Activated T-helper 9 cell treated with anti-CD3 and anti-CD28 coated beads, Interleukin-2, amount 50 U/mL, for 16 hours (primary cell): ENCODE measurements around the gene PLCB1.

Experiments
- DNase-seq: peaks from one replicate; pipeline ENCODE4 v3.0.0-alpha.2; 2020; ENCODE audit warnings: low read depth

The PLCB1 gene

DNA sequence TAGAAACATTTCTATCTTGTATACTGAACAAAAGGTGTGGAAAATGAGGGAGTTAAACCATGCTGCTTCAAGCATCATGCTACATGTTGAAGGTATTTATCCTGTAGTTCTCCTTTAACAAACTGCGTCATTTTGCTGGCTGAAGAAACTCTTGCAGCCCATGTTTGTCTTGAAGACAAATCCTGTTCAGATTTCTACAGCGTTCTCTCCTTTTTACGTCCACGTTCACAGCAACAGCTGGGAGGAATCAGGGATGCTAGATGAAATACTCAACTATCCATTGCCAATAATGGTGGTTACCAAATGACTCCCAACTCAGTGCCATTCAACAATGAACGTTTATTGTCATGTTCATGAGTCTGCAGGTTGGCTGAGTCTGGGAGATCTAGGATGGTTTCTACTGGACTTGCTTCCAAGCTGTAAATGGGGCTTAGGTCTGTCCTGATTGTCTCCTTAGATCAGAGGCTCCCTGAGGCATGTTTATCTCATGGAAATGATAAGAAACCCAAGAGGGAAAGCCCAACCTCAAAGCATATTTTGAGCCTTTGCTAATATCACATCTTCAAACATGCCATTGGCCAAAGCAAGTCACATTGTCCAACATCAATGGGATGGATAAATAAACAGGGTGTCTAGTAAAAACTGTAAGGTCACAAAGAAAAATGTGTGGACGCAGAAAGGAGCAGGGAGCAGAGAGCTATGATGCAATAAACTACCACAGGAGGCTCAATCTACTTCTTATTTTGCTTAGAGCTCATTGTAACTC, 2.7 kb upstream of the PLCB1 start:
- no peak for DNase-seq

DNA sequence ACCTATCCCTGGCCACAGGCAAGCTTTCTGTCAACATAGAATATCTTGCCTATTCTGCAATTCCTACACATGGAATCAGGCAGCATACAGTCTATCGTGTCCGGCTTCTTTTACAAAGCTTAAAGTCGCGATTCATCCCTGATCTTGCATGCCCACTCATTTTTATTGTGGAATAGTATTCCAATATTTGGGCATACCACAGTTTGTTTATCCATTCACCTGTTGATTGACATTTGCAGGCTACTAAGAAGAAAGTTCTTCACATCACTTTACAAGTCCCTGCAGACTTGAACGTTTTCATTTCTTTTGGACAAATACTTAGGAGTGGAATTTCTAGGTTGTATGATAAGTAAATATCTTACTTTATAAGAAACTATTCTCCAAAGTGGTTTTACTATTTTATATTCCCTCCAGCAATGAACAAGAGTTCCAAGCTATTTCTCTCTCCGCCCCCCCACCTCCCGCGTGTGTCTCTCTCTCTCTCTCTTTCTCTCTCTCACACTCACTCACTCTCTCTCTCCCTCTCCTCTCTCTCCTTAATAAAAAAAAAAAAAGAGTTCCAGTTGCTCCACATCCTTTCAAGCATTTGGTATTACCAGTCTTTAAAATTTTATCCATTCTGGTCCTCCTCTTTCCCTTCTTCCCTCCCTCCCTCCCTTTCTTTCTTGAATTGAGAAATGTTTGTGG, 1.1 kb upstream of the PLCB1 start:
- no peak for DNase-seq

GRCh38 chr20:8132484-8133309, 631 bp downstream of the PLCB1 start:
- DNase-seq = peak; percentile 12

DNA sequence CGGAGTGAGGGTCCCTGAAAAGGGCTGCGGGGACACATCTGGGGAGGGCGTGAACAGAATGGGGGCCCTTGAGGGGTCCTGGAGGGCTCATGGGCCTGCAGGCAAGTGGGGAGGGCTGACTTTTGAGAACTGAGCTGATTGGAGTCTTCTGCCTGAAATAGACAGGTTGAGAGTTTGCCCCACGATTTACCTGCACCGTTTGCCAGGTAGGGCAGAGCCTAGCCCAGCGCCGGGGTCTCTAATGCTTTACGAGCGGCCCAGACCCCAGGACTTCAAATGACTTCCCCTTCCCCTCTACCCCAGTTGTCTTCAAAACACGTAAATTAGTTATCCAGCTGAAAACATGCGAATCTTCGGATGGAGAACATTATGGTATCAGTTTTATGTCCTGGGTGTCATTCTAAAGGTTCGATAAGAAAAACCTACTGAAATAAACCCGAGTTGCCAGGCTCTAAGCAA, 1.3 kb downstream of the PLCB1 start:
- no peak for DNase-seq

DNA sequence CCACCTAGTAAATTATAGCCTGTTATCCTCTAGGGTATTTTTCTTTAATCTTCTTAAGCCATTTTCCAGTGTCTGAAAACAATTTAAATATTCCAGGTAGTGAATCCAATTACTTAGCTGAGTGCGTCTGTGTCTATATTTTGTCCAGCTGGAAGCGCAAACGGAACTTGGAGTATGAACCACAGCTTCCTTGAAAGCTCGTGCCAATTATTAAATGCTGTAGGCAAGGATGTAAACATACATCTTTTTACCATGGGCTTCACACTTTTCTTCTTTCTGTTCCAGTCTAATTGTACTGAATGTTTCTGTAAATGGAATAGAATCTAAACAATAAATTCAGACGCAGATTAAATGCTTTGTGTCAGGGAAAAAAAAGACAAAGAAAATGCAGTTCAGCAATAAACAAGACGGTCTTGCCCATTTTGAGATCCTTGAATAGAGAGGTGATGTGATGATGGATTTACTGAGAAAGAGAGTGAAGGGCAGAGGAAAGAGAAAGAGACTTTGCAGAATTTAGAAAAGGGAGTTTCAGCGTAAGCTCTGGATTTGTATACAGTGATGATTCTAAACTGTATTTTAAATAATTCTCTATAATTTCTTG, 1.9 kb downstream of the PLCB1 start:
- no peak for DNase-seq

GRCh38 chr20:8139899-8140298, 7.8 kb downstream of the PLCB1 start:
- no peak for DNase-seq

DNA sequence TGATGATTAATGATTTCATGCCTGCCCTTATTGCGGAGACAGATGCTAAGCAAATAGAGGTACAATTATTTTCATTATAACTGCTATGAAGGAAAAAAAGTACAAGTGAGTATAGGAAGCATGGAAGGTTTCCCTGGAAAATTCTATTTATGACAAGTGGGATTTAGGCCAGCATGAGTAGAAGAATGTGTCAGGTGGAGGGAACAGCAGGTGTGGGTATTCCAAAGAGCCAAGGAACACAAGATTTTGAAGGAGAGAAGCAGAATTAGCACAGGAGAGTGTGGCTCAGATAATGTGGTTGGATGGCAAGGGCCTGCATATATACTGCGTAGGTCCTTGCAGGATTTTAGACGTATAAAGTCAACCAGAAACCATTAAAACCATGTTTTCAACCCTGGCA, 11.4 kb downstream of the PLCB1 start:
- DNase-seq = no peak

DNA sequence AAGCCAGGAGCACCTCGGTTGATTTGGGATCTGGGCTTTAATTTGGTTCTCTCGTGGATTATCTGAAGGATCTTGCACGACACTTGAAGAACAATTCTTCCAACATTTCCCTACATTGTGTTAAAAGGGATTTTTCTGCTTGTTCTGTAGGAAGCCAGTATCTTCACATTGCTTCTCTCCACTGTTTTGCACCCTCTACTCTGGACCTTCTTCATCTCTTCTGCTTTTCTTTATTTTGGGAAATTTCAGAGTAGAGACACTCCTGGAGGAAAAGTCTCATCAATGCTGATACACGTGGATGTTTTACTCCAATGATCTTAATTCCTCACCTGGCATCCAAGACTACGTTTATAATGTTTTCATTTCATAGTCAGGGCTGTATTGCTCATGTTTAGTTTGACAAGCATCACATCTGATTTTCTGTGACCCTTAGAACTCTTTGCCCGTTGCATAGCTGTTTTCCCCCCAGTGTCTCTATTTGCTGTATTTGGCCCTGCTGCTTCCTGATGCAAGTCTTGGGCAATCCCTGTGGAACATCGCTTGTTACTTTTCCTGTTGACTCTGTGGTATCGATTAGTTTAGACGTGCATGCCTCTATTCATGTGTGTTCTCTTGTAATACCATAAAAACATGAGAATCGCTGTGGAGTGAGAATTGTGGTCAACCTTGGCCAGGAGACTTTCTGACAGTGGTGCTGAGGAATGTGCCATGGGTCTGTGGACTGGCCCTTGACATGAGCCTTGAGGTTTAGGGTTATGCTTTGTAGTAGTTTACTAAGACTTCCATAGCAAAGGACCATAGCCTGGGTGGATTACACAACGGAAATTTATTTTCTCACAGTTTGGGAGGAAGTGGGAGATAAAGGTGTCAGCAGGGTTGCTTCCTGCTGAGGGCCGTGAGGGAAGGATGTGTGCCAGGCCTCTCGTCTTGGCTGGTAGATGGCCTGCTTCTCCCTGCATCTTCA, 12.5 kb downstream of the PLCB1 start:
- DNase-seq = no peak

DNA sequence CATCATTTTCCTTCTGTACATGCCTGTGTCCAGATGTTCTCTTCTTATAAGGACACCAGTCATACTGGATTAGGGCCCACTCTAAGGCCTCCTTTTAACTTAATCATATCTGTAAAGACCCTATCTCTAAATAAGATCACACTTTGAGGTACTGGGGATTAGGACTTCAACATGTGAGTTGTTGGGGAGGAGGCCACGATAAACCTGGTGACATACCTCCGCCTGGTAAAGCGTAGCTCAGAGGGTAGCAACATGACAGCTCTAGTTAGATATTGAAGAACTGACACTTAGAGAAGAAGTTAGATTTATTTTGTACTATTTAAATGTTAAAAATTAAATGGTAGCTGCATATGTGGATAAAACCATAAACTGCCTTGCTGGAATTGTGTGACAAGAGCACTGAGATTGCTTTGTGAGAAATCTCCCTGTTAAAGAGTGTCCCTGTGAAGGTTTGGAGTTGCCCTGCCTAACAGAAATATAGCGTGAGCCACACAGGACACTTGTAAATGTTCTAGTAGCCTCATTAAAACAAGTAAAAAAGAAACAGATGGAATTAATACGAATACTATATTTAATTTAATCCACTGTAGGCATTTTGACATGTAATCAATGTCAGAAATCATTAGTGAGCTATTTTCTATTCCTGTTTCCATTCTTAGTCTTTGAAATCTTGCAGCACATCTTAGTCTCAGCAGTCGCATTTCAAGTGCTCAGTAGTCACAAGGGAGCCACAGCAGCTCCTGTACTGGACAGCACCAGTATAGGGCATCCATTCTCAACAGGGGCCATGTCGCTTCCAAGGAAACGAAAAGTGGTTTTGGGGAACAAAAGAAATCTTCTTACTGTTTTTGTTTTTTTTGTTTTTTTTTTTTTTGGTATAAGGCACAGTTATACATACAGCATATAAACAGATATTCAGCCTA, 13.4 kb downstream of the PLCB1 start:
- no peak for DNase-seq

GRCh38 chr20:8147476-8147875, 15.4 kb downstream of the PLCB1 start:
- DNase-seq = no peak

DNA sequence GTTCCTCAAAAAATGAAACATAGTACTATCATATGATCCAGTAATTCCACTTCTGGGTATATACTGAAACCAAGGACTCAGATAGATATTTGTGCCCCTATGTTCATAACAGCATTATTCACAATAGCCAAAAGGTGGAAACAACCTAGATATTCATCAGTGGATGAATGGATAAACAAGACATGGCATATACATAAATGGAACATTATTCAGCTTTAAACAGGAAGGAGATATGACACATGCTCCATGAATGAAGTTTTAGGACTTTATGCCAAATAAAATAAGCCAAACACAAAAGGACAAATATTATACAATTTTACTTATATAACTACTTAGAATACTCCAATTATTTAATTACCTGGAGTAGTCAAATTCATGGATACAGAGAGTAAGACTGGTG, 16.4 kb downstream of the PLCB1 start:
- no peak for DNase-seq

GRCh38 chr20:8150591-8150990, 18.5 kb downstream of the PLCB1 start:
- DNase-seq = no peak

- no peak for DNase-seq
Measured at GRCh38 chr20:8151372-8151771, 19.3 kb downstream of the PLCB1 start.

- no peak for DNase-seq
Measured at GRCh38 chr20:8152183-8152582, 20.1 kb downstream of the PLCB1 start.

DNA sequence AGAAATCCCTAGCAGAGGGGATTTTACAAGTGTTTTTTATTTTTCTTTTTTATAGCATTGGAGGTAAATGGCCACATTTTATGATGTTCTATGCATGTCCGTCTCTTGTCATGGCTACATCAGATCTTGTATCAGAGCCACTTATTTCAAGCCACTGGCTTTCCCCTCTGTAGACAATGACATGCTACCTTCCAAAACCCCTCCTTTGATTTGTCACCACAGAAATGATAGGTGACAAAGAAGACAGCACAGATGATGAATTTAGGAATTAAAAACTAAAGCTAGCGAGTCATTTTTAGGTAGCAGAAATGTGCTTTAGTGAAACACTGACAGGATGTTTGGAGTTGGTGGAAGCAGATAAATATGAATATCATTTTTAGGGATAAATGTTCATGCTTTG, 20.8 kb downstream of the PLCB1 start:
- no peak for DNase-seq

DNA sequence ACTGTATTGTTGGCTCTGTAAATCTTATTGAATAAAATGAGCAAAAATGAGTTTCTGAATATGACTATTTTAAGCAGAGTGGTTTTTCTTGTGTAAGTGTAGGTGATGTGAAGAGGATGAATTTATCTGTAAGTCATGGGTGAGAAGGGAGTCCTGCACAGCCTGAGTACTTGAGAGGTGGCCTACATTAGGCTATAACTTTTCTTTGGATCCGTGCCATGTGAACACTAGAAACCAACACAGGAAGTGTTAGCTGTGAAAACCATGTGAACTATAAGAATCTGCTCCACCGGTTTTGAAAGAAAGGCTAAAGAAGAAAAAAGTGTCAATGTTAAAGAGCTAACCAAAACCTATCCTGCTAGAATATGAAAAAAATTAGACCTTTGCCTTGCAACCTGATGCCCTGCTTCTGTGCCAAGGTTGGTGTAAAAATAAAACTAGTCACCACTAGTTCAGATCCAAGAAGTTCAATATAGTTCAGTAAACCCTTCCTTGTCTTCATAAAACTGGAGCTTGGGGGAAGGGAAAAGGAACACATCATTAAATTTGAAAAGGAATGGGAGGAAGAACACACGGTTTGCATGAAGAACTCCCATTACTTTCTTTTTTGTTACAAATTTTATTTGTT, 21.3 kb downstream of the PLCB1 start:
- no peak for DNase-seq

DNA sequence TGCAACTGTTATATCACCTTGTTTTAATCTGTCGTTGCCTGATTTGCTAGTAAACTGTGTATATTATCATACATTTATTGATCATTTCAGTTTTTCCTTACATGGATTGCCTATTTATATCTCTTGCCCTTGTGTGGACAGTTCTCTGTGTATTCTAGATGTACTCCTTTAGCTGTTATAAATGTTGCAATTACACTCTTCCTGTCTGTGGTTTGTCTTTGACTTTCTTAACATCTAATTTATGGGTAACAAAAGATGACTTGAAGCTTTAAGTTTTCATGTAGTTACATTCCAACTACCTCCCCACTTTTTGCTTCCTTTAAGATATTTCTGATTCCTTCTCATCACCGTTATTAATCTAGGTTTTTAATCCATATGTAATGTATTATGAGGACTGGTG, 22.6 kb downstream of the PLCB1 start:
- no peak for DNase-seq

GRCh38 chr20:8155229-8155628, 23.2 kb downstream of the PLCB1 start:
- DNase-seq = no peak

- no peak for DNase-seq
Measured at GRCh38 chr20:8155812-8156211, 23.7 kb downstream of the PLCB1 start.
